GM19463 (cell line): ENCODE results near the gene ATCAY.

Source experiments
- ATAC-seq: cut with Tn5 transposase; IDR thresholded peaks from one replicate; pipeline ENCODE4 v1.9.1; 2021; ENCODE audit warnings: mild to moderate bottlenecking, moderate library complexity; ENCODE audit not compliant: unreplicated experiment

Gene ATCAY

GRCh38 chr19:3968556-3969434 is 88.3 kb downstream of the ATCAY start:
- no peak for ATAC-seq

GRCh38 chr19:3969435-3970312 is 89.2 kb downstream of the ATCAY start:
- ATAC-seq, result no peak

GRCh38 chr19:3970313-3970807 is 89.9 kb downstream of the ATCAY start:
- no peak for ATAC-seq

- ATAC-seq, result peak; percentile 93
Measured at GRCh38 chr19:3970808-3971598, 90.5 kb downstream of the ATCAY start, which contains the start of gene DAPK3. DAPK3 (minus strand) TSS chr19:3971099; CDS start chr19:3969735, 1,364 bp downstream.

GRCh38 chr19:3975144-3975543 is 94.7 kb downstream of the ATCAY start:
- no peak for ATAC-seq

GRCh38 chr19:3975637-3976087 is 95.2 kb downstream of the ATCAY start:
- ATAC-seq, result no peak

- ATAC-seq, result no peak
Measured at GRCh38 chr19:3976495-3977241, 96.2 kb downstream of the ATCAY start.
